ENCODE measurements around the gene JPH4. TPM values are rescaled to one million over a fixed set of nuclear protein-coding genes. Genes with fewer than 3 reads are reported as not detected.

The JPH4 gene
- polyA plus RNA-seq, 3 donors, result 2.2 to 4.1 (median 3.7) TPM

- Mint-ChIP-seq H3K9me3 (peaks cover 0 to 2% (median 0%) of the 10 kb centered on the region in 7 donors), H3K27ac (no peak overlapping the region), H3K27me3 (ENCODE audit: low read depth in 3 of 3) (peaks cover 0 to 8% (median 2%) of the 10 kb centered on the region in 3 donors), H3K36me3 (no peaks in the 10 kb centered on the region), H3K4me3 (peak overlapping the region in 1 of 2 donors; percentile 0), H3K4me1 (peaks cover 21% of the 10 kb centered on the region)
- Histone ChIP-seq H3K27ac (ENCODE audit: low read depth in 1 of 2, low read length in 2 of 2) (no peak overlapping the region), H3K9ac (ENCODE audit: insufficient read depth, low read length, poor library complexity, severe bottlenecking) (no peak overlapping the region), H4K20me1 (ENCODE audit: insufficient read depth, low read length) (no peaks in the 10 kb centered on the region), H3K9me3 (replicated peaks in 1 of 2; ENCODE audit: control insufficient read depth in 1 of 2, insufficient read depth in 1 of 2, low read length in 2 of 2) (no peaks in the 10 kb centered on the region), H3K4me3 (replicated peaks in 1 of 3; ENCODE audit: low read depth in 2 of 3, low read length in 3 of 3) (no peak overlapping the region), H3K4me2 (replicated peaks; ENCODE audit: extremely low read depth, low read length, poor library complexity, severe bottlenecking) (no peak overlapping the region), H3K36me3 (replicated peaks in 1 of 2; ENCODE audit: control insufficient read depth in 1 of 2, insufficient read depth in 2 of 2, low read length in 2 of 2) (no peaks in the 10 kb centered on the region), H2AFZ (ENCODE audit: insufficient read depth, low read depth, low read length, poor library complexity, severe bottlenecking) (no peak overlapping the region), H3K27me3 (ENCODE audit: control insufficient read depth in 2 of 2, insufficient read depth in 2 of 2, low read length in 2 of 2) (no peaks in the 10 kb centered on the region), H3K4me1 (ENCODE audit: control insufficient read depth in 1 of 2, insufficient read depth in 2 of 2, low read length in 2 of 2) (peaks cover 16 to 18% of the 10 kb centered on the region in 2 donors), H3K79me2 (ENCODE audit: insufficient read depth, low read length) (no peaks in the 10 kb centered on the region)
- DNase-seq, result no peak
- 94% methylated on average over 6 of the region's 8 CpGs for WGBS (ENCODE audit: insufficient coverage)
- intact Hi-C loops (cut with micrococcal nuclease), result no loop called here
- TF ChIP-seq CTCF (IDR thresholded peaks at IDR 0.05), result no peak
Observed at GRCh38 chr14:23525611-23526010, 53.0 kb downstream of the JPH4 start.

DNA sequence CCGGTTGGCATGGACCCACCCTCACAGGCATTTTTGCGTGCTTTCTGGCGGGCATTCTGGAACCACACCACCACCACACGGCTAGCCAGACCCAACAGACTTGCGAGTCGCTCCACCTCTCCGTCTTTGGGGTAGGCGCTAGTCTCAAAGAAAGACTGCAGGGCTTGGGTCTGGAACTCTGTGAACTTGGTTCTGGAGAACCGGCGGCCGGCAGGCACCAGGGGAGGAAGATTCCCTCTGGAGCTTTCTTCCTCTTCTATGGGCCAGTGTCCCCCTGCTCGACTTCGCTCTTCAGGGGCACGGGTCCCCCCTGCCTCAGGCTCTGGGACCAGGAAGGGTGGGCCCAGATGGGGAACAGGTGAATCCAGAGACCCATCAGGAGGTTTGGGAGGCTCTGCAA is 53.6 kb downstream of the JPH4 start:
- H3K4me3 ChIP-seq (replicated peaks in 1 of 3; ENCODE audit: low read depth in 2 of 3, low read length in 3 of 3), result no peak overlapping the region
- Mint-ChIP-seq H3K4me3 (no peak overlapping the region), H3K27ac (no peak overlapping the region), H3K4me1 (peaks cover 15% of the 10 kb centered on the region), H3K36me3 (no peaks in the 10 kb centered on the region), H3K9me3 (peaks cover 0 to 2% (median 0%) of the 10 kb centered on the region in 7 donors), H3K27me3 (ENCODE audit: low read depth in 3 of 3) (peaks cover 0 to 8% (median 2%) of the 10 kb centered on the region in 3 donors)
- H3K9ac ChIP-seq (ENCODE audit: insufficient read depth, low read length, poor library complexity, severe bottlenecking), result no peak overlapping the region
- H3K9me3 ChIP-seq (replicated peaks in 1 of 2; ENCODE audit: control insufficient read depth in 1 of 2, insufficient read depth in 1 of 2, low read length in 2 of 2), result no peaks in the 10 kb centered on the region
- no peak overlapping the region for H3K4me2 ChIP-seq (replicated peaks; ENCODE audit: extremely low read depth, low read length, poor library complexity, severe bottlenecking)
- DNase-seq, result no peak
- no peaks in the 10 kb centered on the region for H3K79me2 ChIP-seq (ENCODE audit: insufficient read depth, low read length)
- no peak overlapping the region for H2AFZ ChIP-seq (ENCODE audit: insufficient read depth, low read depth, low read length, poor library complexity, severe bottlenecking)
- H3K36me3 ChIP-seq (replicated peaks in 1 of 2; ENCODE audit: control insufficient read depth in 1 of 2, insufficient read depth in 2 of 2, low read length in 2 of 2), result no peaks in the 10 kb centered on the region
- intact Hi-C loops (cut with micrococcal nuclease), result no loop called here
- 92% methylated on average over 14 of the region's 14 CpGs for WGBS (ENCODE audit: insufficient coverage)
- H3K4me1 ChIP-seq (ENCODE audit: control insufficient read depth in 1 of 2, insufficient read depth in 2 of 2, low read length in 2 of 2), result peaks cover 14 to 18% of the 10 kb centered on the region in 2 donors
- TF ChIP-seq CTCF (IDR thresholded peaks at IDR 0.05), result no peak
- no peaks in the 10 kb centered on the region for H3K27me3 ChIP-seq (ENCODE audit: control insufficient read depth in 2 of 2, insufficient read depth in 2 of 2, low read length in 2 of 2)
- no peak overlapping the region for H3K27ac ChIP-seq (ENCODE audit: low read depth in 1 of 2, low read length in 2 of 2)
- H4K20me1 ChIP-seq (ENCODE audit: insufficient read depth, low read length), result no peaks in the 10 kb centered on the region

Data from CD14-positive monocyte (primary cell).